GM12801 (cell line): ENCODE measurements around the gene ZNF490.

Experiments
- TF ChIP-seq, protein P1 (sequence below): IDR thresholded peaks from one replicate; pipeline ENCODE4 v1.5.1; 2011; ENCODE audit warnings: control low read depth; ENCODE audit not compliant: insufficient read length; ENCODE audit errors: extremely low read depth

Gene ZNF490

GRCh38 chr19:12607631-12608030 lies 3.0 kb downstream of the ZNF490 start:
- TF ChIP-seq, protein P1, sequence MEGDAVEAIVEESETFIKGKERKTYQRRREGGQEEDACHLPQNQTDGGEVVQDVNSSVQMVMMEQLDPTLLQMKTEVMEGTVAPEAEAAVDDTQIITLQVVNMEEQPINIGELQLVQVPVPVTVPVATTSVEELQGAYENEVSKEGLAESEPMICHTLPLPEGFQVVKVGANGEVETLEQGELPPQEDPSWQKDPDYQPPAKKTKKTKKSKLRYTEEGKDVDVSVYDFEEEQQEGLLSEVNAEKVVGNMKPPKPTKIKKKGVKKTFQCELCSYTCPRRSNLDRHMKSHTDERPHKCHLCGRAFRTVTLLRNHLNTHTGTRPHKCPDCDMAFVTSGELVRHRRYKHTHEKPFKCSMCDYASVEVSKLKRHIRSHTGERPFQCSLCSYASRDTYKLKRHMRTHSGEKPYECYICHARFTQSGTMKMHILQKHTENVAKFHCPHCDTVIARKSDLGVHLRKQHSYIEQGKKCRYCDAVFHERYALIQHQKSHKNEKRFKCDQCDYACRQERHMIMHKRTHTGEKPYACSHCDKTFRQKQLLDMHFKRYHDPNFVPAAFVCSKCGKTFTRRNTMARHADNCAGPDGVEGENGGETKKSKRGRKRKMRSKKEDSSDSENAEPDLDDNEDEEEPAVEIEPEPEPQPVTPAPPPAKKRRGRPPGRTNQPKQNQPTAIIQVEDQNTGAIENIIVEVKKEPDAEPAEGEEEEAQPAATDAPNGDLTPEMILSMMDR: no peak

- TF ChIP-seq, protein P1: no peak
Observed at GRCh38 chr19:12606796-12607195, 3.8 kb downstream of the ZNF490 start.

DNA sequence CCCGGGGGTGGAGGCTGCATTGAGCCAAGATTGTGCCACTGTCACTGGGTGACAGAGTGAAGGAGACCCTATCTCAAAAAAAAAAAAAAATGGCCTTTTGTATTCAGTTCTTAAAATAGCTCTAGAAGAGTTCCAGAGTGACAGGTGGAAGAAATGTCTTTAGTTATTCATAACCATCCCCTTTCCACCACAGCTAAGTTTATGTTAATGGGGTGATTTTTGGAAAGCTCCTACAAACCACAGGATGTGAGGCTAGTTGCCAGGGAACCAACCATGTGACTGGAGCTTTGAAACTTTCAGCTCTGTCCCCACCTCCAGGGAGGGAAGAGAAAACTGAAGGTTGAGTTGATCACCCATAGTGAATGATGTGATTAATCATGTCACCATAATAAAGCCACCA lies 6.9 kb downstream of the ZNF490 start:
- TF ChIP-seq, protein P1: no peak

GRCh38 chr19:12597594-12597993 lies 13.0 kb downstream of the ZNF490 start:
- TF ChIP-seq, protein P1: no peak

DNA sequence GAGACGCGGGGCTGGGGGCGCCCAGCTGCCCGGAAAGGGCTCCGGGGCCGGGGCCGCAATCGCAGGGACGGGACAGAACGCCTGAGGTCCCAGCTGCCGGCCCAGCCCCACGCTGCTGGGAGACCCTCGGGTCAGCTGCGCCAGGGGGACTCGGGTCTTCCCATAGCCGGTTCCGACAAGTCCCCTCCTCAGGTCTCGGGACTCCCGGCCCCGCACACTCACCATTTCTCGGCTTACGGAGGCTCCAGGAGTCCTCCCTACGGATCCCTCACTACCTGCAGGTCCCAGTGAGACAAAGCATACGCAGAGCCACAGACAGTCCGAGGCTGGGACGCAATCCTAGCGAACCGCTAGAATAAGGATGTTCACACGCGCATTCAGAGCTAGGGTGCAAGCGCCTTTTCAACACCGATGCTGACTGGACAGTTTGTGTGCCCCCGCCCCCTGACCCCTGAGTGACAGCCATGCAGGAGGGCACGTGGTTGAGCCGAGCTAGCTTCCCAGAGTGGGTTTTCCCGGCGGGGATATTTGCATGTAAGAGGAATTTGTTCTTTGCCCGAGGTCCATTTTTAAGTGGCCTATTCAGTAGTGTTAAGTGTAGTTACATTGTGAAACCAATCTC lies 13.6 kb downstream of the ZNF490 start:
- TF ChIP-seq, protein P1: no peak

- TF ChIP-seq, protein P1: no peak
Observed at GRCh38 chr19:12596485-12596884, 14.1 kb downstream of the ZNF490 start.

GRCh38 chr19:12581100-12581499 lies 29.5 kb downstream of the ZNF490 start:
- TF ChIP-seq, protein P1: no peak
